ENCODE results near the gene GPLD1.
A peak's percentile ranks its signal among the peaks of the same experiment; 100 is the strongest.
"Not testable (repeated sequence)": the region's sequence is repeated elsewhere in the genome, so short reads cannot be mapped to it uniquely, and the experiment has no call there.

GPLD1 gene

GRCh38 chr6:24405262-24405661, 84.1 kb downstream of the GPLD1 start:
- no peak for DNase-seq (ENCODE audit: insufficient read length)
- no peak for FAIRE-seq
- TF ChIP-seq POLR2A (IDR thresholded peaks at IDR 0.05; ENCODE audit: low read depth, low read length) (no peak), TAF1 (IDR thresholded peaks at IDR 0.05; ENCODE audit: borderline replicate concordance, low read depth, low read length) (no peak)

- DNase-seq (ENCODE audit: insufficient read length) (no peak), FAIRE-seq (peak; percentile 82)
- no peak for TF ChIP-seq POLR2AphosphoS5 (IDR thresholded peaks at IDR 0.05; ENCODE audit: low read depth, low read length)
- no peak for TF ChIP-seq POLR2A (IDR thresholded peaks at IDR 0.05; ENCODE audit: low read depth, low read length)
- TF ChIP-seq TAF1 (IDR thresholded peaks at IDR 0.05; ENCODE audit: borderline replicate concordance, low read depth, low read length) = no peak
These were observed 85.9 kb downstream of the GPLD1 start for GRCh38 chr6:24403501-24403824.

- DNase-seq (ENCODE audit: insufficient read length) = peak; percentile 67
- peak; percentile 91 for FAIRE-seq
- peak; percentile 69 for TF ChIP-seq POLR2AphosphoS5 (IDR thresholded peaks at IDR 0.05; ENCODE audit: low read depth, low read length)
- TF ChIP-seq POLR2A (IDR thresholded peaks at IDR 0.05; ENCODE audit: low read depth, low read length) = peak; percentile 80; the same call in 1 of the 2 replicates
- no peak for TF ChIP-seq TAF1 (IDR thresholded peaks at IDR 0.05; ENCODE audit: borderline replicate concordance, low read depth, low read length)
These were observed 86.5 kb downstream of the GPLD1 start, which contains the start of gene MRS2 for GRCh38 chr6:24402697-24403500. MRS2 (plus strand) TSS chr6:24402936; CDS start chr6:24403047, 111 bp downstream.

GRCh38 chr6:24401458-24401857, 87.9 kb downstream of the GPLD1 start:
- DNase-seq (ENCODE audit: insufficient read length) = no peak
- no peak for FAIRE-seq
- TF ChIP-seq TAF1 (IDR thresholded peaks at IDR 0.05; ENCODE audit: borderline replicate concordance, low read depth, low read length) = no peak
- no peak for TF ChIP-seq POLR2AphosphoS5 (IDR thresholded peaks at IDR 0.05; ENCODE audit: low read depth, low read length)
- no peak for TF ChIP-seq POLR2A (IDR thresholded peaks at IDR 0.05; ENCODE audit: low read depth, low read length)

GRCh38 chr6:24400045-24401039, 89.0 kb downstream of the GPLD1 start:
- DNase-seq (ENCODE audit: insufficient read length); FAIRE-seq: not testable (repeated sequence)

- DNase-seq (ENCODE audit: insufficient read length) = no peak
These were observed 91.7 kb downstream of the GPLD1 start for GRCh38 chr6:24397631-24398030.

GRCh38 chr6:24396824-24397223, 92.6 kb downstream of the GPLD1 start:
- FAIRE-seq (no peak), DNase-seq (ENCODE audit: insufficient read length) (no peak)
- TF ChIP-seq POLR2A (IDR thresholded peaks at IDR 0.05; ENCODE audit: low read depth, low read length) (no peak), TAF1 (IDR thresholded peaks at IDR 0.05; ENCODE audit: borderline replicate concordance, low read depth, low read length) (no peak), POLR2AphosphoS5 (IDR thresholded peaks at IDR 0.05; ENCODE audit: low read depth, low read length) (no peak)

More at GRCh38 chr6:24397631-24398030, 91.7 kb downstream of the GPLD1 start:
- no peak for TF ChIP-seq POLR2A (IDR thresholded peaks at IDR 0.05; ENCODE audit: low read depth, low read length)
- TF ChIP-seq POLR2AphosphoS5 (IDR thresholded peaks at IDR 0.05; ENCODE audit: low read depth, low read length) = no peak
- no peak for TF ChIP-seq TAF1 (IDR thresholded peaks at IDR 0.05; ENCODE audit: borderline replicate concordance, low read depth, low read length)
- no peak for FAIRE-seq

- TF ChIP-seq TAF1 (IDR thresholded peaks at IDR 0.05; ENCODE audit: borderline replicate concordance, low read depth, low read length) = no peak
- no peak for TF ChIP-seq POLR2AphosphoS5 (IDR thresholded peaks at IDR 0.05; ENCODE audit: low read depth, low read length)
- TF ChIP-seq POLR2A (IDR thresholded peaks at IDR 0.05; ENCODE audit: low read depth, low read length) = no peak
- DNase-seq (ENCODE audit: insufficient read length) = no peak
- no peak for FAIRE-seq
These were observed 94.5 kb downstream of the GPLD1 start for GRCh38 chr6:24394780-24395437.

GRCh38 chr6:24394061-24394779, 95.2 kb downstream of the GPLD1 start:
- TF ChIP-seq POLR2A (IDR thresholded peaks at IDR 0.05; ENCODE audit: low read depth, low read length) (no peak), TAF1 (IDR thresholded peaks at IDR 0.05; ENCODE audit: borderline replicate concordance, low read depth, low read length) (no peak), POLR2AphosphoS5 (IDR thresholded peaks at IDR 0.05; ENCODE audit: low read depth, low read length) (no peak)
- no peak for FAIRE-seq
- no peak for DNase-seq (ENCODE audit: insufficient read length)

GRCh38 chr6:24391756-24392405, 97.5 kb downstream of the GPLD1 start:
- DNase-seq (ENCODE audit: insufficient read length) (no peak), FAIRE-seq (no peak)
- TF ChIP-seq TAF1 (IDR thresholded peaks at IDR 0.05; ENCODE audit: borderline replicate concordance, low read depth, low read length) (no peak), POLR2AphosphoS5 (IDR thresholded peaks at IDR 0.05; ENCODE audit: low read depth, low read length) (no peak), POLR2A (IDR thresholded peaks at IDR 0.05; ENCODE audit: low read depth, low read length) (no peak)
